Measurements from ENCODE around the gene ELOVL1.

DNA sequence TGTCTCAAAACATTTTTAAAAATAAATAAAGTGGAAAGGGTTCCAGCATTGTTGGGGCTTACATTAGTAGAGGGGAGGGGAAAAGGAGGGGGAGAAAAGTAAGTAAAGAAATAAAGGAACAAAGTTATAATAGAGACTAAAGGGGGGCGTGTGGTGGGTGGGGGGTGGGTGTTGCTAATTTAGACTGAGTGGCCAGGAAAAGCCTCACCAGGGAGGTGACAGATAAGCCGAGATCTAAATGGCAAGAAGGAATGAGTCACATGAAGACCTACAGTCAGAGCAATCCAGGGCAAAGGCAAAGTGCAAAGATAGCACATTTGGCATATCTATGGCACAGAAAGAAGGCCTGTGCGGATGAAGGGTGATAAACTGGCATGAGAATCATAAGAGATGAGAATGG, 22.7 kb downstream of the ELOVL1 start:
- TF ChIP-seq, protein P1, sequence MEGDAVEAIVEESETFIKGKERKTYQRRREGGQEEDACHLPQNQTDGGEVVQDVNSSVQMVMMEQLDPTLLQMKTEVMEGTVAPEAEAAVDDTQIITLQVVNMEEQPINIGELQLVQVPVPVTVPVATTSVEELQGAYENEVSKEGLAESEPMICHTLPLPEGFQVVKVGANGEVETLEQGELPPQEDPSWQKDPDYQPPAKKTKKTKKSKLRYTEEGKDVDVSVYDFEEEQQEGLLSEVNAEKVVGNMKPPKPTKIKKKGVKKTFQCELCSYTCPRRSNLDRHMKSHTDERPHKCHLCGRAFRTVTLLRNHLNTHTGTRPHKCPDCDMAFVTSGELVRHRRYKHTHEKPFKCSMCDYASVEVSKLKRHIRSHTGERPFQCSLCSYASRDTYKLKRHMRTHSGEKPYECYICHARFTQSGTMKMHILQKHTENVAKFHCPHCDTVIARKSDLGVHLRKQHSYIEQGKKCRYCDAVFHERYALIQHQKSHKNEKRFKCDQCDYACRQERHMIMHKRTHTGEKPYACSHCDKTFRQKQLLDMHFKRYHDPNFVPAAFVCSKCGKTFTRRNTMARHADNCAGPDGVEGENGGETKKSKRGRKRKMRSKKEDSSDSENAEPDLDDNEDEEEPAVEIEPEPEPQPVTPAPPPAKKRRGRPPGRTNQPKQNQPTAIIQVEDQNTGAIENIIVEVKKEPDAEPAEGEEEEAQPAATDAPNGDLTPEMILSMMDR (IDR thresholded peaks at IDR 0.05; ENCODE audit: insufficient read depth, low read length, poor library complexity, severe bottlenecking) = no peak
- TF ChIP-seq EZH2phosphoT487 (conservative IDR thresholded peaks at IDR 0.05; ENCODE audit: low read length) = no peak
